Measurements from ENCODE around the gene TMEM147. TPM values are rescaled to one million over a fixed set of nuclear protein-coding genes. Genes with fewer than 3 reads are reported as not detected.
A peak's percentile ranks its signal among the peaks of the same experiment; 100 is the strongest.

The TMEM147 gene
- total and polyA plus RNA-seq, 2 experiments from 2014 or later, result 129 to 214 TPM

DNA sequence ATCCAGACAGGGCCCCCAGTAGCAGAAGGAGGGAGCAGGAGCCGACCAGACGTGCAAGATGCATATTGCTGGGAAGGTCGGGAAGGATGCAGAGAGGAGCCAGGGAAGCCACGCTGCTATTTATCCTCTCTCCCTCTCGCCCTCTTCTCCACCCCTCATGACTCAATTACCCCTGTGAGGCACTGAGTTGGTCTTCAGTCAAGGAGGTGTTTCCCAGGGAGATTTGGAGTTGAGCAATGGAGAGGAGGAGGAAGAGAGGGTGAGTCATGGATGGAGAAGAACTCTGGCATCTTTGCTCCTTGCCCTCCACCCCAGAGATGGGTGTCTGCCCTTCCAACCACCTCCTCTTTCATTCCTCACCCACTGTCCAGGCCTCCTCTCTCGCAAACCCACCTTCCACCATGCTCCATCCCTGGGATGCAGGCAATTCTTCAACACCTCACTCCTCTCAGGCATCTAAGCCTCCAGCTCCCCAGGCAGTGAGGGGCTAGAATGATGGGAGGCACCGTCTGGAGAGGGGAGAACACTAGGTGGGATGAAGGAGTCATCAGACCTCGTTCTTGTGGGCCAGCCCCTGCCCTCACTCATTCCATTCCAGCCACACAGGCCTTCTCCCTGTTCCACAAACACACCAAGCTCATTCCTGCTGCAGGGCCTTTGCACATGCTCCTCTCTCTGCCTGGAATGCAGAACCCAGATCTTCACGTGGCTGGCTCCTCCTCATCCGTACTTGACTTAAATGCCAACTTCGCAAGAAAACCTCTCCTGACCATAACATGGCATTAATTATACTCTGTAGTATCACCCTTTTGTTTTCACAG lies 17.0 kb upstream of the TMEM147 start, which contains the start of gene SBSN:
TSS of gene SBSN (minus strand) at position 94 of the 821 bp plus-strand sequence. CDS start at position 64, 30 bp downstream.
- H3K36me3 ChIP-seq (ENCODE audit: low read depth), result no peaks in the 10 kb centered on the region
- no peaks in the 10 kb centered on the region for H3K9me3 ChIP-seq (ENCODE audit: low read depth)
- no peaks in the 10 kb centered on the region for H4K20me1 ChIP-seq (ENCODE audit: insufficient read depth)
- H3K27me3 ChIP-seq (replicated peaks; ENCODE audit: insufficient read depth), result no peaks in the 10 kb centered on the region
- H3K9ac ChIP-seq, result no peak within 1 kb of the TSS
- WGBS, 2 experiments (ENCODE audit: low coverage in 1 of 2, low lambda C conversion rate in 2 of 2, missing lambda C conversion rate in 2 of 2), result 53 to 58% methylated on average over 11 of the region's 11 CpGs
- H3K9me2 ChIP-seq (ENCODE audit: insufficient read depth), result no peaks in the 10 kb centered on the region
- H3K27ac ChIP-seq, result peak within 1 kb of the TSS; percentile 33
- no peak for TF ChIP-seq EZH2 (IDR thresholded peaks at IDR 0.05; ENCODE audit: insufficient read depth, poor library complexity, severe bottlenecking)
- TF ChIP-seq EZH2phosphoT487 (IDR thresholded peaks at IDR 0.05; ENCODE audit: insufficient read depth, low read depth), result no peak
- DNase-seq, result peak; percentile 94
- no peak within 1 kb of the TSS for H3K4me3 ChIP-seq
- no peaks in the 10 kb centered on the region for H3K79me2 ChIP-seq (ENCODE audit: insufficient read depth)
- no peak within 1 kb of the TSS for H3K4me2 ChIP-seq (ENCODE audit: unreplicated experiment)
- no peak within 1 kb of the TSS for H2AFZ ChIP-seq
- in situ Hi-C loops (cut with MboI), result no loop called here
- H3K4me1 ChIP-seq (ENCODE audit: insufficient read depth), result peaks cover 8% of the 10 kb centered on the region
- H3F3A ChIP-seq (ENCODE audit: insufficient read depth), result no peaks in the 10 kb centered on the region; the same call in 1 of the 2 replicates

DNA sequence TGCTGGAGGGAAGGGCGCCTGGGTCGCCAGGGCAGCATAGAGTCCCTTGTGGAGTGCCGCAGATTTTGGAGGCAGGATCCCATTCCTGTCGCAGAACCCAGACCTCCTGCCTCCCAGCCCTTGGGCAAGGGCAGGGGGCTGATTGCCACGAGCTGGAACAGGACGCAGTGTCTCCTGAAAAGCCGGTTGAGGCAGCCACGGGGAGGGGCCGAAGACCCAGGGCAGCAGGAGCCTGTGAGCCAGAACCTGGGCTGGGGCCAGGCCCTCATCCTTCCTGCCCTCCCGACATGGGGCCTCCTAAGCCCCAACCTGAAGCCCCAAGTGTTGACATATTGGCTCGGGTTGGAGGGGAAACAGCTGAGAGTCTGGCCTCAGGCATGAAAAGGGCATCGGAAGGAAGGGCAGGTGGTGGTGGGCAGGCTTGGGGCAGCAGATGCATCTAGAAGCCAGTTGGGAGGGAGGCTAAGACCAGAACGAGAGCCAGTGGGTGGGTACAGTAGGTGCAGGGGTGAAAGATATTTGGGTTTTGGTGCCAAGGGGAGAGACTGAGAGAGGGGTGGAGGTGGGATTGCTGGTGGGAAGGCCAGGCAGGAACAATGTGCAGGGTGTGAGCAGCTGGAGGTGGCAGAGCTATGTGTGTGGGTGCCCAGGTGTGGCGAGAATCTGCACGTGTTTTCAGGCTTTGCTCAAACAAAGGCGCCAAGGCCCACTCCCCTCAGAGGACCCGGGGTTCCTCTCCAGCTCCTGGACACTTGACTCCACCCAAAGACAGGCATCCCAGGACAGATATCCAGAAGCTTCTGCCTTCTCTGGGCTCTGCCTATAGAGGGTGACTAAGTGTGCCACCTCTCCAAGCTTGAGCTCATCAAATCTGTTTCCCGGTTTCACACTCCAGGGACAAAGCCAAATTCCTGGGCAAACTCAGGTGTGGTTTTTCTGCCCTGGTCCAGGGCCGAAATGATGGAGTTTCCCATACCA lies 15.9 kb upstream of the TMEM147 start:
- Histone ChIP-seq H3K9ac (no peak overlapping the region), H3K4me3 (no peak overlapping the region), H2AFZ (no peak overlapping the region), H3K4me1 (ENCODE audit: insufficient read depth) (peaks cover 8% of the 10 kb centered on the region), H3K27me3 (replicated peaks; ENCODE audit: insufficient read depth) (no peaks in the 10 kb centered on the region), H3K4me2 (ENCODE audit: unreplicated experiment) (no peak overlapping the region), H3K79me2 (ENCODE audit: insufficient read depth) (no peaks in the 10 kb centered on the region), H4K20me1 (ENCODE audit: insufficient read depth) (no peaks in the 10 kb centered on the region), H3K9me3 (ENCODE audit: low read depth) (no peaks in the 10 kb centered on the region), H3K36me3 (ENCODE audit: low read depth) (no peaks in the 10 kb centered on the region), H3K9me2 (ENCODE audit: insufficient read depth) (no peaks in the 10 kb centered on the region), H3K27ac (no peak overlapping the region), H3F3A (ENCODE audit: insufficient read depth) (no peaks in the 10 kb centered on the region; the same call in 1 of the 2 replicates)
- 58 to 60% methylated on average over 18 to 19 of the region's 19 CpGs for WGBS, 2 experiments (ENCODE audit: low coverage in 1 of 2, low lambda C conversion rate in 2 of 2, missing lambda C conversion rate in 2 of 2)
- no peak for DNase-seq
- in situ Hi-C loops (cut with MboI), result no loop called here
- TF ChIP-seq EZH2 (IDR thresholded peaks at IDR 0.05; ENCODE audit: insufficient read depth, poor library complexity, severe bottlenecking), result no peak
- TF ChIP-seq EZH2phosphoT487 (IDR thresholded peaks at IDR 0.05; ENCODE audit: insufficient read depth, low read depth), result no peak

DNA sequence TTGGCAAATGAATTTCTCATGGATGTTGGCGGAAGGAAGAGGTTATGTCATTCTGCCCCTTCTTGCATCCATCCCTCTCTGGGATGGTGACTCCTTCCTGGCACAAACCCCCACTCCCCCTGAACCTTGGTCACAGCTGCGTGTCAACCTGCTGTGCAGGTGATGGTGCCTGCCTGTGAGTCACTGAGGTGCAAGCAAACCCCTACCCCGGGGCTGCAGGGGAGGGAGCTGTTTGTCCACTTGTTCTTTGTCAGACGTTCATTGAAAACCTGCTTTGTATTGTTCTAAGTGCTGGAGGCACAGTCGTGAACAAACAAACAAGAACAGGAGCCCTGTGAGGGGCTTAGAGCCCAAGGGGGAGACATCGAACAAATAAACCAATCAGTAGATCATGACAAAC lies 14.1 kb upstream of the TMEM147 start:
- no peaks in the 10 kb centered on the region for H3K36me3 ChIP-seq (ENCODE audit: low read depth)
- H3K4me3 ChIP-seq, result no peak overlapping the region
- H3F3A ChIP-seq (ENCODE audit: insufficient read depth), result no peaks in the 10 kb centered on the region; the same call in 1 of the 2 replicates
- H2AFZ ChIP-seq, result no peak overlapping the region
- DNase-seq, result no peak
- no peak for TF ChIP-seq EZH2 (IDR thresholded peaks at IDR 0.05; ENCODE audit: insufficient read depth, poor library complexity, severe bottlenecking)
- no peak for TF ChIP-seq EZH2phosphoT487 (IDR thresholded peaks at IDR 0.05; ENCODE audit: insufficient read depth, low read depth)
- H4K20me1 ChIP-seq (ENCODE audit: insufficient read depth), result no peaks in the 10 kb centered on the region
- no peaks in the 10 kb centered on the region for H3K79me2 ChIP-seq (ENCODE audit: insufficient read depth)
- H3K4me1 ChIP-seq (ENCODE audit: insufficient read depth), result peaks cover 8% of the 10 kb centered on the region
- no peaks in the 10 kb centered on the region for H3K9me2 ChIP-seq (ENCODE audit: insufficient read depth)
- WGBS, 2 experiments (ENCODE audit: low coverage in 1 of 2, low lambda C conversion rate in 2 of 2, missing lambda C conversion rate in 2 of 2), result 38 to 46% methylated on average over 6 of the region's 6 CpGs
- in situ Hi-C loops (cut with MboI), result no loop called here
- H3K9me3 ChIP-seq (ENCODE audit: low read depth), result no peaks in the 10 kb centered on the region
- H3K27ac ChIP-seq, result no peak overlapping the region
- no peak overlapping the region for H3K9ac ChIP-seq
- H3K4me2 ChIP-seq (ENCODE audit: unreplicated experiment), result no peak overlapping the region
- H3K27me3 ChIP-seq (replicated peaks; ENCODE audit: insufficient read depth), result no peaks in the 10 kb centered on the region

GRCh38 chr19:35533201-35533821 lies 12.1 kb upstream of the TMEM147 start, which contains the start of gene GAPDHS:
Gene GAPDHS, plus strand, starts transcription at chr19:35533456. Its CDS starts 72 bp downstream, at chr19:35533528.
- Histone ChIP-seq H2AFZ (0 out of 2 replicates have a peak within 1 kb of the TSS, but pooled peaks have one; percentile 29), H3K9me2 (ENCODE audit: insufficient read depth) (no peaks in the 10 kb centered on the region), H3K27ac (no peak within 1 kb of the TSS), H3K9me3 (ENCODE audit: low read depth) (no peaks in the 10 kb centered on the region), H3K4me3 (0 out of 2 replicates have a peak within 1 kb of the TSS, but pooled peaks have one; percentile 22), H3K36me3 (ENCODE audit: low read depth) (no peaks in the 10 kb centered on the region), H4K20me1 (ENCODE audit: insufficient read depth) (no peaks in the 10 kb centered on the region), H3K9ac (no peak within 1 kb of the TSS), H3K4me2 (ENCODE audit: unreplicated experiment) (peak within 1 kb of the TSS; percentile 48), H3K27me3 (replicated peaks; ENCODE audit: insufficient read depth) (no peaks in the 10 kb centered on the region), H3F3A (ENCODE audit: insufficient read depth) (no peaks in the 10 kb centered on the region; the same call in 1 of the 2 replicates), H3K4me1 (ENCODE audit: insufficient read depth) (no peaks in the 10 kb centered on the region), H3K79me2 (ENCODE audit: insufficient read depth) (no peaks in the 10 kb centered on the region)
- WGBS, 2 experiments (ENCODE audit: low coverage in 1 of 2, low lambda C conversion rate in 2 of 2, missing lambda C conversion rate in 2 of 2), result 44 to 45% methylated on average over 35 to 39 of the region's 39 CpGs
- TF ChIP-seq EZH2 (IDR thresholded peaks at IDR 0.05; ENCODE audit: insufficient read depth, poor library complexity, severe bottlenecking) (no peak), EZH2phosphoT487 (IDR thresholded peaks at IDR 0.05; ENCODE audit: insufficient read depth, low read depth) (no peak)
- peak; percentile 24 for DNase-seq
- in situ Hi-C loops (cut with MboI), result no loop called here
